ENCODE measurements around the gene AHDC1. TPM values are rescaled to one million over a fixed set of nuclear protein-coding genes. Genes with fewer than 3 reads are reported as not detected.
A peak's percentile ranks its signal among the peaks of the same experiment; 100 is the strongest.

Gene AHDC1
- total and polyA plus RNA-seq, 2 of the 13 experiments (the other 11 are each of a cell fraction or from before 2014, with no cell fraction given), result 1.0 to 2.7 TPM

DNA sequence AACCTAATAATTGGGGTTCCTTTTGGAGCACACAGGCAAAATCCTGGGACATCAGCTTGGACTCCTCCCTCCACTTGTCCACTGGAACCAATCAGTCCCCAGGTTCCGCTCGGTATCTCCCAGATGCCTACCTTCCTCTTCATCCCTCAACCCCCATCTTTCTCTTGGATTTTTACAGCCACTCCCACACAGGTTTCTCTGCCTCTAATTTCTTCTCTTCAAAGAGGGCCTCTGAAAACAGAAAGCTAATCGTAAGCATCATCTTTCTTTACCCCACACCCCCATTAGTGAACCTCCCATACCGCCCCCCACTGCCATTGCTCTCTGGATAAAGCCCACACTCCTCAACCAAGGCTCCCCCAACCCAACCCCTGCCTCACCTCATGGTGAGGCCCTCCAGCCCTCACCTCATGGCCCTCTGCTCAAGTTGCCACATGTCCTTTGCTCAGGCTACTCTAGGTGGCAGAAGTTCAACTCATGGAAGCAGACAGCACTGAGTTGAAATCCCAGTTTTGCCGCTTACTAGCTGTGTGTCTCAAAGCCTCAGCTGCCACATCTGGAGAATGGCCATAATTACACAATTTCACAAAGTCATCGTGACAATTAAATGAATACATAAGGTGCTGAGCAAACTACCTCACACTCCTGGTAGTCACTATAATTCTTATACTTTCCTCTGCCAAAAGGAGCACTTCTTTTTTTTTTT, 95.8 kb downstream of the AHDC1 start (continued):
- TF ChIP-seq MED1 (CRISPR knock-in tag; IDR thresholded peaks at IDR 0.05) (0 out of 2 replicates have a peak, but pooled peaks have one; percentile 25), GATAD1 (CRISPR knock-in tag; IDR thresholded peaks at IDR 0.05) (0 out of 2 replicates have a peak, but pooled peaks have one; percentile 26), ATF7-NPFF (CRISPR knock-in tag; IDR thresholded peaks at IDR 0.05; ENCODE audit: low read depth) (no peak), ZNF850 (CRISPR knock-in tag; conservative IDR thresholded peaks at IDR 0.05) (no peak), RARA (CRISPR knock-in tag; IDR thresholded peaks at IDR 0.05) (0 out of 2 replicates have a peak, but pooled peaks have one; percentile 24), SMAD1 (CRISPR knock-in tag; IDR thresholded peaks at IDR 0.05; ENCODE audit: borderline replicate concordance, low read depth) (no peak), PPARG (CRISPR knock-in tag; conservative IDR thresholded peaks at IDR 0.05) (no peak), HHEX (CRISPR knock-in tag; IDR thresholded peaks at IDR 0.05) (no peak), ZNF670 (CRISPR knock-in tag; IDR thresholded peaks at IDR 0.05; ENCODE audit: borderline replicate concordance) (no peak), ZNF468 (CRISPR knock-in tag; IDR thresholded peaks at IDR 0.05) (no peak), ATF7 (IDR thresholded peaks at IDR 0.05) (no peak), ATF7 (CRISPR knock-in tag; IDR thresholded peaks at IDR 0.05) (no peak), HDAC6 (IDR thresholded peaks at IDR 0.05; ENCODE audit: low read depth, low read length) (no peak), ZNF644 (CRISPR knock-in tag; IDR thresholded peaks at IDR 0.05; ENCODE audit: low read depth) (0 out of 2 replicates have a peak, but pooled peaks have one; percentile 18), RARG (CRISPR knock-in tag; IDR thresholded peaks at IDR 0.05; ENCODE audit: low read depth) (no peak)
- TF ChIP-seq, protein P1, sequence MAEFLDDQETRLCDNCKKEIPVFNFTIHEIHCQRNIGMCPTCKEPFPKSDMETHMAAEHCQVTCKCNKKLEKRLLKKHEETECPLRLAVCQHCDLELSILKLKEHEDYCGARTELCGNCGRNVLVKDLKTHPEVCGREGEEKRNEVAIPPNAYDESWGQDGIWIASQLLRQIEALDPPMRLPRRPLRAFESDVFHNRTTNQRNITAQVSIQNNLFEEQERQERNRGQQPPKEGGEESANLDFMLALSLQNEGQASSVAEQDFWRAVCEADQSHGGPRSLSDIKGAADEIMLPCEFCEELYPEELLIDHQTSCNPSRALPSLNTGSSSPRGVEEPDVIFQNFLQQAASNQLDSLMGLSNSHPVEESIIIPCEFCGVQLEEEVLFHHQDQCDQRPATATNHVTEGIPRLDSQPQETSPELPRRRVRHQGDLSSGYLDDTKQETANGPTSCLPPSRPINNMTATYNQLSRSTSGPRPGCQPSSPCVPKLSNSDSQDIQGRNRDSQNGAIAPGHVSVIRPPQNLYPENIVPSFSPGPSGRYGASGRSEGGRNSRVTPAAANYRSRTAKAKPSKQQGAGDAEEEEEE (CRISPR knock-in tag; IDR thresholded peaks at IDR 0.05; ENCODE audit: borderline replicate concordance), result no peak
- TF ChIP-seq, protein P2, sequence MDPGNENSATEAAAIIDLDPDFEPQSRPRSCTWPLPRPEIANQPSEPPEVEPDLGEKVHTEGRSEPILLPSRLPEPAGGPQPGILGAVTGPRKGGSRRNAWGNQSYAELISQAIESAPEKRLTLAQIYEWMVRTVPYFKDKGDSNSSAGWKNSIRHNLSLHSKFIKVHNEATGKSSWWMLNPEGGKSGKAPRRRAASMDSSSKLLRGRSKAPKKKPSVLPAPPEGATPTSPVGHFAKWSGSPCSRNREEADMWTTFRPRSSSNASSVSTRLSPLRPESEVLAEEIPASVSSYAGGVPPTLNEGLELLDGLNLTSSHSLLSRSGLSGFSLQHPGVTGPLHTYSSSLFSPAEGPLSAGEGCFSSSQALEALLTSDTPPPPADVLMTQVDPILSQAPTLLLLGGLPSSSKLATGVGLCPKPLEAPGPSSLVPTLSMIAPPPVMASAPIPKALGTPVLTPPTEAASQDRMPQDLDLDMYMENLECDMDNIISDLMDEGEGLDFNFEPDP (CRISPR knock-in tag; conservative IDR thresholded peaks at IDR 0.05), result no peak
- TF ChIP-seq, protein P3, sequence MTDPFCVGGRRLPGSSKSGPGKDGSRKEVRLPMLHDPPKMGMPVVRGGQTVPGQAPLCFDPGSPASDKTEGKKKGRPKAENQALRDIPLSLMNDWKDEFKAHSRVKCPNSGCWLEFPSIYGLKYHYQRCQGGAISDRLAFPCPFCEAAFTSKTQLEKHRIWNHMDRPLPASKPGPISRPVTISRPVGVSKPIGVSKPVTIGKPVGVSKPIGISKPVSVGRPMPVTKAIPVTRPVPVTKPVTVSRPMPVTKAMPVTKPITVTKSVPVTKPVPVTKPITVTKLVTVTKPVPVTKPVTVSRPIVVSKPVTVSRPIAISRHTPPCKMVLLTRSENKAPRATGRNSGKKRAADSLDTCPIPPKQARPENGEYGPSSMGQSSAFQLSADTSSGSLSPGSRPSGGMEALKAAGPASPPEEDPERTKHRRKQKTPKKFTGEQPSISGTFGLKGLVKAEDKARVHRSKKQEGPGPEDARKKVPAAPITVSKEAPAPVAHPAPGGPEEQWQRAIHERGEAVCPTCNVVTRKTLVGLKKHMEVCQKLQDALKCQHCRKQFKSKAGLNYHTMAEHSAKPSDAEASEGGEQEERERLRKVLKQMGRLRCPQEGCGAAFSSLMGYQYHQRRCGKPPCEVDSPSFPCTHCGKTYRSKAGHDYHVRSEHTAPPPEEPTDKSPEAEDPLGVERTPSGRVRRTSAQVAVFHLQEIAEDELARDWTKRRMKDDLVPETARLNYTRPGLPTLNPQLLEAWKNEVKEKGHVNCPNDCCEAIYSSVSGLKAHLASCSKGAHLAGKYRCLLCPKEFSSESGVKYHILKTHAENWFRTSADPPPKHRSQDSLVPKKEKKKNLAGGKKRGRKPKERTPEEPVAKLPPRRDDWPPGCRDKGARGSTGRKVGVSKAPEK (CRISPR knock-in tag; IDR thresholded peaks at IDR 0.05; ENCODE audit: borderline replicate concordance), result no peak
- TF ChIP-seq, protein P4, sequence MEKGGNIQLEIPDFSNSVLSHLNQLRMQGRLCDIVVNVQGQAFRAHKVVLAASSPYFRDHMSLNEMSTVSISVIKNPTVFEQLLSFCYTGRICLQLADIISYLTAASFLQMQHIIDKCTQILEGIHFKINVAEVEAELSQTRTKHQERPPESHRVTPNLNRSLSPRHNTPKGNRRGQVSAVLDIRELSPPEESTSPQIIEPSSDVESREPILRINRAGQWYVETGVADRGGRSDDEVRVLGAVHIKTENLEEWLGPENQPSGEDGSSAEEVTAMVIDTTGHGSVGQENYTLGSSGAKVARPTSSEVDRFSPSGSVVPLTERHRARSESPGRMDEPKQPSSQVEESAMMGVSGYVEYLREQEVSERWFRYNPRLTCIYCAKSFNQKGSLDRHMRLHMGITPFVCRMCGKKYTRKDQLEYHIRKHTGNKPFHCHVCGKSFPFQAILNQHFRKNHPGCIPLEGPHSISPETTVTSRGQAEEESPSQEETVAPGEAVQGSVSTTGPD (CRISPR knock-in tag; IDR thresholded peaks at IDR 0.05), result no peak
- TF ChIP-seq, protein P5, sequence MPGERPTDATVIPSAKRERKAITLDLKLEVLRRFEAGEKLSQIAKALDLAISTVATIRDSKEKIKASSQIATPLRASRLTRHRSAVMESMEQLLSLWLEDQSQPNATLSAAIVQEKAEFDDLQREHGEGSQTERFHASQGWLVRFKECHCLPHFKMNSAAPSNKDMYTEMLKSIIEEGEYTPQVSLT (CRISPR knock-in tag; IDR thresholded peaks at IDR 0.05; ENCODE audit: borderline replicate concordance, low read depth), result no peak
- TF ChIP-seq, protein P6, sequence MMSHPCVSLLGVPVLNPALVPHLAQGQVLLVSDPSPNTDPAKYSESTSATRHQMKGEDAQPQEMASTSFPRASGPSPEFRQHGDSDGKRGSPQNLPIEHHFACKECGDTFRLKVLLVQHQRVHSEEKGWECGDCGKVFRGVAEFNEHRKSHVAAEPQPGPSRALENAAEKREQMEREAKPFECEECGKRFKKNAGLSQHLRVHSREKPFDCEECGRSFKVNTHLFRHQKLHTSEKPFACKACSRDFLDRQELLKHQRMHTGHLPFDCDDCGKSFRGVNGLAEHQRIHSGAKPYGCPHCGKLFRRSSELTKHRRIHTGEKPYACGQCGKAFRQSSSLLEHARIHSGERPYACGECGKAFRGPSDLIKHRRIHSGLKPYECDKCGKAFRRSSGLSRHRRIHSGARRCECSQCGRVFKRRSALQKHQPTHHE (CRISPR knock-in tag; IDR thresholded peaks at IDR 0.05; ENCODE audit: borderline replicate concordance), result no peak

Measured in HepG2 (cell line).